IMR-90 (cell line): Measurements from ENCODE around the gene TMEFF1. TPM values are rescaled to one million over a fixed set of nuclear protein-coding genes. Genes with fewer than 3 reads are reported as not detected.
"Not testable (repeated sequence)": the region's sequence is repeated elsewhere in the genome, so short reads cannot be mapped to it uniquely, and the experiment has no call there.

ENCODE experiments used
- ATAC-seq: fragments of 200-7000 bp; cut with Tn5 transposase; 2 replicates; pipeline ENCODE4 v1.9.1; 2020; ENCODE audit warnings: low read depth, mild to moderate bottlenecking, moderate library complexity
- BruUV-seq: library from RNA; stranded (reverse); fragments of 400-500 nt; replicated peaks from 2 replicates; lab custom pipeline; 2021; lab: Mats Ljungman, UMichigan
- CTCF ChIA-PET: fragments of 300-600 bp; formaldehyde crosslinking; extraction: SDS; loops from one replicate; lab custom pipeline; 2021; ENCODE audit warnings: antibody characterized with exemption; lab: Yijun Ruan, JAX
- POLR2A ChIA-PET: fragments of 300-600 bp; sonication (Branson Sonifier 250); formaldehyde crosslinking; loops from one replicate; lab custom pipeline; 2022; ENCODE audit warnings: antibody characterized with exemption; ENCODE audit not compliant: unreplicated experiment; lab: Charles Lee
- DNase-seq: peaks from one replicate; pipeline ENCODE4 v3.0.0; 2013
- H2AFZ ChIP-seq: replicated peaks from 2 replicates; pipeline ENCODE3; 2013; ENCODE audit warnings: low read length, mild to moderate bottlenecking; ENCODE audit not compliant: poor library complexity
- H2AK5ac ChIP-seq: 2 replicates; pipeline ENCODE4 v1.6.1; 2013; ENCODE audit warnings: low read depth, low read length, inconsistent platforms
- H2AK9ac ChIP-seq: replicated peaks from 2 replicates; pipeline ENCODE3; 2013; ENCODE audit warnings: mild to moderate bottlenecking, low read depth, low read length, moderate library complexity; ENCODE audit not compliant: poor library complexity
- H2BK120ac ChIP-seq: 2 replicates; pipeline ENCODE4 v1.6.1; 2013; ENCODE audit warnings: low read depth, low read length, inconsistent platforms
- H2BK15ac ChIP-seq: 3 replicates; pipeline ENCODE4 v1.6.1; 2013; ENCODE audit warnings: low read depth, low read length, inconsistent platforms
- H2BK20ac ChIP-seq: 2 replicates; pipeline ENCODE4 v1.6.1; 2013; ENCODE audit warnings: low read depth, mild to moderate bottlenecking, inconsistent platforms, low read length, moderate library complexity
- H2BK5ac ChIP-seq: 2 replicates; pipeline ENCODE4 v1.6.1; 2013; ENCODE audit warnings: mild to moderate bottlenecking, low read depth, low read length, inconsistent platforms; ENCODE audit not compliant: poor library complexity, severe bottlenecking
- H3K14ac ChIP-seq: replicated peaks from 2 replicates; pipeline ENCODE4 v1.6.1; 2013; ENCODE audit warnings: low read depth, low read length, inconsistent platforms
- H3K18ac ChIP-seq: 2 replicates; pipeline ENCODE4 v1.6.1; 2013; ENCODE audit warnings: low read depth, low read length, control low read depth
- H3K23ac ChIP-seq: 2 replicates; pipeline ENCODE4 v1.6.1; 2013; ENCODE audit warnings: low read depth, low read length, inconsistent platforms
- H3K27ac ChIP-seq: 2 replicates; pipeline ENCODE4 v1.5.1; 2013; ENCODE audit warnings: mild to moderate bottlenecking, control low read depth, low read length; ENCODE audit not compliant: insufficient read depth
- H3K27me3 ChIP-seq: 2 replicates; pipeline ENCODE4 v1.6.1; 2013; ENCODE audit warnings: low read length; ENCODE audit not compliant: control insufficient read depth, insufficient read depth
- H3K36me3 ChIP-seq: 2 replicates; pipeline ENCODE4 v1.6.1; 2013; ENCODE audit warnings: low read length, mixed read lengths; ENCODE audit not compliant: control insufficient read depth, insufficient read depth
- H3K4ac ChIP-seq: 2 replicates; pipeline ENCODE4 v1.6.1; 2013; ENCODE audit warnings: low read depth, low read length, inconsistent platforms
- H3K4me1 ChIP-seq: 2 replicates; pipeline ENCODE4 v1.6.1; 2013; ENCODE audit warnings: low read length, mixed read lengths; ENCODE audit not compliant: control insufficient read depth, insufficient read depth
- H3K4me2 ChIP-seq: 2 replicates; pipeline ENCODE4 v1.6.1; 2013; ENCODE audit warnings: low read depth, mild to moderate bottlenecking, control low read depth, low read length, moderate library complexity
- H3K4me3 ChIP-seq: 2 replicates; pipeline ENCODE4 v1.5.1; 2013; ENCODE audit warnings: low read depth, mild to moderate bottlenecking, control low read depth, low read length, moderate library complexity; ENCODE audit not compliant: insufficient read depth
- H3K56ac ChIP-seq: 2 replicates; pipeline ENCODE4 v1.6.1; 2013; ENCODE audit warnings: low read length, inconsistent platforms; ENCODE audit not compliant: insufficient read depth; ENCODE audit errors: extremely low read depth
- H3K79me1 ChIP-seq, 2 experiments: 2 replicates each; pipeline ENCODE4 v1.6.1; 2013; ENCODE audit warnings: low read length in 2 of 2, inconsistent platforms in 1 of 2, low read depth in 1 of 2
- H3K9ac ChIP-seq: 2 replicates; pipeline ENCODE4 v1.6.1; 2013; ENCODE audit warnings: low read depth, low read length, control low read depth
- H3K9me1 ChIP-seq: 2 replicates; pipeline ENCODE4 v1.6.1; 2013; ENCODE audit warnings: low read length, inconsistent platforms; ENCODE audit not compliant: insufficient read depth
- H3K9me3 ChIP-seq: 2 replicates; pipeline ENCODE4 v1.6.1; 2013; ENCODE audit warnings: low read length; ENCODE audit not compliant: control insufficient read depth, insufficient read depth
- H4K20me1 ChIP-seq: 2 replicates; pipeline ENCODE4 v1.6.1; 2013; ENCODE audit warnings: low read length, inconsistent platforms; ENCODE audit not compliant: insufficient read depth
- H4K5ac ChIP-seq: 2 replicates; pipeline ENCODE4 v1.6.1; 2013; ENCODE audit warnings: mild to moderate bottlenecking, low read depth, low read length, control low read depth
- H4K8ac ChIP-seq, 2 experiments: 2 replicates each; pipeline ENCODE4 v1.6.1; 2013; ENCODE audit warnings: low read depth in 2 of 2, low read length in 2 of 2, control low read depth in 1 of 2, inconsistent platforms in 1 of 2
- H4K91ac ChIP-seq: 2 replicates; pipeline ENCODE4 v1.6.1; 2013; ENCODE audit warnings: low read depth, low read length, inconsistent platforms; ENCODE audit not compliant: insufficient read depth
- RAD21 ChIP-seq: IDR thresholded peaks from 2 replicates; pipeline ENCODE4 v1.6.1; 2012; ENCODE audit warnings: low read length, improper control_type of control experiment
- SMC3 ChIP-seq: fragments of 150-350 bp; IDR thresholded peaks from 2 replicates; pipeline ENCODE4 v1.6.1; 2016; ENCODE audit warnings: low read depth, mild to moderate bottlenecking, antibody characterized with exemption, low read length, moderate library complexity
- WGBS, 2 experiments: methylation state at CpG; one replicate each; pipeline versions ENCODE4 v1.1.5 to v1.1.7; 2013; ENCODE audit warnings: missing lambda C conversion rate in 2 of 2; ENCODE audit not compliant: insufficient read length in 1 of 2; ENCODE audit errors: extremely low coverage in 2 of 2; 5-methylcytosine and 5-hydroxymethylcytosine counted together
- dilution Hi-C: fragments of 300-500 bp; cut with HindIII; formaldehyde crosslinking; loops from one replicate; pipeline ENCODE4 v1.14.3; 2018; ENCODE audit warnings: low sequenced_read_pairs; ENCODE audit not compliant: unreplicated experiment
- in situ Hi-C: fragments of 300-500 bp; cut with MboI; formaldehyde crosslinking; loops from 3 replicates; pipeline ENCODE4 v1.14.3; 2019; ENCODE audit warnings: low sequenced_read_pairs, inconsistent platforms, mixed read lengths
- intact Hi-C: fragments of 100-400 bp; cut with micrococcal nuclease; formaldehyde crosslinking; loops from 2 replicates; pipeline ENCODE4 v1.10.0; 2022
- polyA plus RNA-seq, 3 experiments: library from polyadenylated mRNA; depleted of rRNA; stranded (reverse); fragments of >200 nt; gene quantifications; 2 replicates each; pipeline ENCODE4 v1.2.3, GENCODE V29; 2012; ENCODE audit warnings: low replicate concordance in 1 of 3
- total RNA-seq: library from RNA; depleted of rRNA; stranded (reverse); fragments of >200 nt; gene quantifications from 2 replicates; pipeline ENCODE4 v1.2.3, GENCODE V29; 2012
- TF ChIP-seq, protein P1 (sequence below): fragments of 150-350 bp; IDR thresholded peaks from 2 replicates; pipeline ENCODE4 v1.6.1; 2017; ENCODE audit warnings: mild to moderate bottlenecking, antibody characterized with exemption, low read length, low read depth
- TF ChIP-seq, protein P2 (sequence below): conservative IDR thresholded peaks from 2 replicates; pipeline ENCODE4 v1.5.1; 2012; ENCODE audit warnings: mild to moderate bottlenecking, low read depth, low read length, improper control_type of control experiment

The TMEFF1 gene
- total and polyA plus RNA-seq, 2 of the 4 experiments (the other 2 are of a cell fraction), result 0.62 to 0.90 TPM

DNA sequence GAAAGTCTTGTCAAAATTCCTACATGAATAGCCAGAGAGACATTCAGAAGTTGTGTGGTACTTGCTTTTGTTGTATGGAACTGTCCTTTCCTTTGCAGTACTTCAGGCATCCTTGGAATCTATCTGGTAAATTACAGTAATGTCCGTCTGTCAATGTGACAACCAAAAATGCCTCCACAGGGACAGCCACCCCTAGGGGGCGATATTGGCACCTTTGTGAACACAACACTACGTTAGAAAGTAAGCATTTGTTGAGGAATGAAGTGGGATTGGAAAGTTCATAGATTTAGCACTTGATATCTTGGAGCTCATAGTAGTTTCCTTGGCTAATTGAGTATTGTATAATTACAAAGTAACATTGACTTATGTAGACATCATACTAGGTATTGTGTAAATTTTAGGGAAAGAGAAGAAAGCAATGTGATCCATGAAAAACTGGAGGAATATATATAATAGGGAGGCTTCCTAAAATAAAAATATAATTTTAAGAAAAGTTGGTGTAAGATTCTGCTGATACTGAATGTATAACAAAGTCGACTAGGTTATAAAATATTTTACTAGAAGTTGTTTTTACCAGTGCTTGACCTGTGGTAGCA is 32.7 kb downstream of the TMEFF1 start:
- H2AK5ac ChIP-seq, result no peak overlapping the region
- no peak overlapping the region for H2BK5ac ChIP-seq
- no peak overlapping the region for H2AFZ ChIP-seq
- H3K18ac ChIP-seq, result no peak overlapping the region
- no peaks in the 10 kb centered on the region for H3K9me1 ChIP-seq
- no peak overlapping the region for H4K5ac ChIP-seq
- H3K27ac ChIP-seq, result no peak overlapping the region
- intact Hi-C loops, result loop anchor here (5.0 kb wide), 1 partner anchor 87 kb away; no protein-coding TSS in a partner anchor
- H2BK120ac ChIP-seq, result no peak overlapping the region
- no CpG with 5 or more reads among the region's 4 CpGs for WGBS, 2 experiments
- TF ChIP-seq RAD21 (peak; percentile 37; the same call in 1 of the 2 replicates), SMC3 (peak; percentile 29; the same call in 1 of the 2 replicates)
- TF ChIP-seq, protein P1, sequence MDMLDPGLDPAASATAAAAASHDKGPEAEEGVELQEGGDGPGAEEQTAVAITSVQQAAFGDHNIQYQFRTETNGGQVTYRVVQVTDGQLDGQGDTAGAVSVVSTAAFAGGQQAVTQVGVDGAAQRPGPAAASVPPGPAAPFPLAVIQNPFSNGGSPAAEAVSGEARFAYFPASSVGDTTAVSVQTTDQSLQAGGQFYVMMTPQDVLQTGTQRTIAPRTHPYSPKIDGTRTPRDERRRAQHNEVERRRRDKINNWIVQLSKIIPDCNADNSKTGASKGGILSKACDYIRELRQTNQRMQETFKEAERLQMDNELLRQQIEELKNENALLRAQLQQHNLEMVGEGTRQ, result no peak
- TF ChIP-seq, protein P2, sequence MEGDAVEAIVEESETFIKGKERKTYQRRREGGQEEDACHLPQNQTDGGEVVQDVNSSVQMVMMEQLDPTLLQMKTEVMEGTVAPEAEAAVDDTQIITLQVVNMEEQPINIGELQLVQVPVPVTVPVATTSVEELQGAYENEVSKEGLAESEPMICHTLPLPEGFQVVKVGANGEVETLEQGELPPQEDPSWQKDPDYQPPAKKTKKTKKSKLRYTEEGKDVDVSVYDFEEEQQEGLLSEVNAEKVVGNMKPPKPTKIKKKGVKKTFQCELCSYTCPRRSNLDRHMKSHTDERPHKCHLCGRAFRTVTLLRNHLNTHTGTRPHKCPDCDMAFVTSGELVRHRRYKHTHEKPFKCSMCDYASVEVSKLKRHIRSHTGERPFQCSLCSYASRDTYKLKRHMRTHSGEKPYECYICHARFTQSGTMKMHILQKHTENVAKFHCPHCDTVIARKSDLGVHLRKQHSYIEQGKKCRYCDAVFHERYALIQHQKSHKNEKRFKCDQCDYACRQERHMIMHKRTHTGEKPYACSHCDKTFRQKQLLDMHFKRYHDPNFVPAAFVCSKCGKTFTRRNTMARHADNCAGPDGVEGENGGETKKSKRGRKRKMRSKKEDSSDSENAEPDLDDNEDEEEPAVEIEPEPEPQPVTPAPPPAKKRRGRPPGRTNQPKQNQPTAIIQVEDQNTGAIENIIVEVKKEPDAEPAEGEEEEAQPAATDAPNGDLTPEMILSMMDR, result peak; percentile 54
- no peak overlapping the region for H3K56ac ChIP-seq
- BruUV-seq, result no TSS peak
- in situ Hi-C loops, result no loop called here
- H3K27me3 ChIP-seq, result no peaks in the 10 kb centered on the region
- dilution Hi-C loops, result no loop called here
- H3K9me3 ChIP-seq, result no peaks in the 10 kb centered on the region
- ChIA-PET POLR2A (no interaction called here), CTCF (interaction anchor here (0.5 to 1.0 kb wide), 2 partner anchors 28 to 554 kb away, joined by 3 read pairs; no protein-coding TSS in a partner anchor)
- no peak overlapping the region for H3K4ac ChIP-seq
- no peak overlapping the region for H2BK15ac ChIP-seq
- ATAC-seq (no peak), DNase-seq (peak; percentile 30)
- peaks cover 3% of the 10 kb centered on the region for H3K4me1 ChIP-seq
- no peak overlapping the region for H3K4me2 ChIP-seq
- no peak overlapping the region for H3K23ac ChIP-seq
- no peak overlapping the region for H2AK9ac ChIP-seq
- no peak overlapping the region for H3K14ac ChIP-seq
- no peak overlapping the region for H3K9ac ChIP-seq
- H3K36me3 ChIP-seq, result no peaks in the 10 kb centered on the region
- no peak overlapping the region for H4K91ac ChIP-seq
- no peak overlapping the region for H4K8ac ChIP-seq
- H3K4me3 ChIP-seq, result no peak overlapping the region
- no peak overlapping the region for H2BK20ac ChIP-seq
- no peaks in the 10 kb centered on the region for H4K20me1 ChIP-seq
- peaks cover 3 to 6% of the 10 kb centered on the region in 2 experiments; a peak in 2 of 4 replicates for H3K79me1 ChIP-seq

DNA sequence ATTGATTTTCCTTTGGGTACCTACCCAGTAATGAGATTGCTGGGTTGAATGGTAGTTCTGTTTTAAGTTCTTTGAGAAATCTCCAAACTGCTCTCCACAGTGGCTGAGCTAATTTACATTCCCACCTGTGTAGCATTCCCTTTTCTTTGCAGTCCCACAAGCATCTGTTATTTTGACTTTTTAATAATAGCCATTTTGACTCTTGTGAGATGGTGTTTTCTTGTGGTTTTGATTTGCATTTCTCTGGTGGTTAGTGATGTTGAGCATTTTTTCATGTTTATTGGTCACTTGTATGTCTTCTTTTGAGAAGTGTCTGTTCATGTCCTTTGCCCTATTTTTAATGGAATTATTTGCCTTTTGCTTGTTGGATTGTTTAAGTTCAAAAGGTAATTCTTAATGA is 34.4 kb downstream of the TMEFF1 start:
- H3K9me3 ChIP-seq, H2BK15ac ChIP-seq, H3K23ac ChIP-seq, H4K5ac ChIP-seq, CTCF ChIA-PET, H3K27me3 ChIP-seq, in situ Hi-C loops, H2AFZ ChIP-seq, H2BK20ac ChIP-seq, H2AK9ac ChIP-seq, H2AK5ac ChIP-seq, H3K79me1 ChIP-seq, H3K4me3 ChIP-seq, H3K18ac ChIP-seq, H3K4ac ChIP-seq, BruUV-seq, H4K91ac ChIP-seq, H3K14ac ChIP-seq, H4K8ac ChIP-seq, H3K9ac ChIP-seq, H3K36me3 ChIP-seq, H3K9me1 ChIP-seq, H3K56ac ChIP-seq, H3K4me1 ChIP-seq, H2BK5ac ChIP-seq, H3K27ac ChIP-seq, DNase-seq, H3K4me2 ChIP-seq, POLR2A ChIA-PET, dilution Hi-C loops, H2BK120ac ChIP-seq, ATAC-seq, H4K20me1 ChIP-seq: not testable (repeated sequence)
- intact Hi-C loops, result loop anchor here (5.0 kb wide), 1 partner anchor 85 kb away; no protein-coding TSS in a partner anchor
